AG08396 (cell line): ENCODE data around the gene DBX1.
"Not testable (repeated sequence)": the region's sequence is repeated elsewhere in the genome, so short reads cannot be mapped to it uniquely, and the experiment has no call there.

Experiments used
- DNase-seq: peaks from one replicate; pipeline ENCODE4 v3.0.0; 2012; ENCODE audit warnings: low spot score, mixed read lengths

Gene DBX1, protein sequence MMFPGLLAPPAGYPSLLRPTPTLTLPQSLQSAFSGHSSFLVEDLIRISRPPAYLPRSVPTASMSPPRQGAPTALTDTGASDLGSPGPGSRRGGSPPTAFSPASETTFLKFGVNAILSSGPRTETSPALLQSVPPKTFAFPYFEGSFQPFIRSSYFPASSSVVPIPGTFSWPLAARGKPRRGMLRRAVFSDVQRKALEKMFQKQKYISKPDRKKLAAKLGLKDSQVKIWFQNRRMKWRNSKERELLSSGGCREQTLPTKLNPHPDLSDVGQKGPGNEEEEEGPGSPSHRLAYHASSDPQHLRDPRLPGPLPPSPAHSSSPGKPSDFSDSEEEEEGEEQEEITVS

DNA sequence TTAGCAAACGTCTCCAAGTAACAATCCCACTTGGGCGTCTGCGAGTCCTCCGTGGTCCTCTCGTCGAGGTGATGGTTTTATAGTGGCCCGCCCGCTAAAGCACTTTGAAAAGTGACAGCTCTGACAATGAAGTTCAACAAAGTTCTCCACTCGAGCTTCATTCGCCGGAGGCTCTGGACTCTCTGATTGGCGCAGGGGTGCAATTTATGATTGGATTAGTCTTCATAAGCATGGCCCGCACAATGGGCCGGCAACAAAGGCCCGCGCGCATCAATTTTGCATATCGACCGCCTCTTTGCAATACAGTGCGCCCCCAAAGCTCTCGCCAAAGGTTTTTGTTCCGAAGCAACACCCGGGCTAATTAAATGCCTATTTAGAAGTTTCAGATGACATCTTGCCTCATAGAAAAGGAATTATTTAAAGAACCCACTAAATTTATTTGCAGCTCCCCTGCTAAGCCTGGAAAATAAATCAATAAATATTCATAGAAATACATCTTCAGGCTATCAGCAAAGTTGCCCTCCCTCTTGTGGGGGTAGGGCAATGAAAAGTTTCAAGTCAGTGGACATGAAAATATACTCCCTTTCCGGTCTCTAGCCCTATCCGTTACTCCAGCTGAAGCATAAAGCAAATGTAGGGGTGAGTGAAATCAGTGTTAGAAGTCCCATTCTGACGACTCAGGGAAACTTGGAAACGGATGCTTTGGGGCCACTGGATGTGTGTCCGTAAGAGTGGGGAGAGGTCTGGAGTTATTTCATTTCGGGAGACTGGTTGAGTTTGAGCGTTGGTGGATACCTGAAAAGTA lies at the start of gene DBX1:
Gene DBX1, minus strand, starts transcription at position 51 of the 805 bp plus-strand sequence. CDS start 151 bp downstream, outside the sequence.
- DNase-seq = no peak

DNA sequence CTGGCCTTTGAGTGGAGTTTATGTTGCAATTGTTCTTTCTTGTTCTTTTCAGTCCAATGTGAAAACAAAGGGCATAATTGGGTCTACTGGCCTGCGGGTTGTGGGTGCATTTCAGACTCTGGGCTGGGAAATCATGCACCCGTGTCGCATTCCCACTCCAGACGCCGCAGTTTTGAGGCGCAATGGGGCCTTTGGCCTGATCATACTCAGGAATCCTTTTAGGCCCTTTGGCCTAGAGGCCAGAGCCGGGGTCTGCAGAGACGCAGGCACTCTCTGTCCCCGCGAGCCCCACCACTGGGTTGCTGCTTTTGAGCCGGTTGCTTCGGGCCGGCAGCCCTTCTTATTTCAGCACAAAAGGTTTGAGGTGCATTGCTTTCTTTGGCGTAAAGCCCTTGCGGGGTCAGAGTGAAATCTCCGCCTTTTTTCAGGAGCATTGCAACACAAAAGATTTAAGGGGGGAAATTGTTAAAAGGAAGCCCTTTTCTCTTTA lies 48.4 kb upstream of the DBX1 start:
- DNase-seq = no peak

DNA sequence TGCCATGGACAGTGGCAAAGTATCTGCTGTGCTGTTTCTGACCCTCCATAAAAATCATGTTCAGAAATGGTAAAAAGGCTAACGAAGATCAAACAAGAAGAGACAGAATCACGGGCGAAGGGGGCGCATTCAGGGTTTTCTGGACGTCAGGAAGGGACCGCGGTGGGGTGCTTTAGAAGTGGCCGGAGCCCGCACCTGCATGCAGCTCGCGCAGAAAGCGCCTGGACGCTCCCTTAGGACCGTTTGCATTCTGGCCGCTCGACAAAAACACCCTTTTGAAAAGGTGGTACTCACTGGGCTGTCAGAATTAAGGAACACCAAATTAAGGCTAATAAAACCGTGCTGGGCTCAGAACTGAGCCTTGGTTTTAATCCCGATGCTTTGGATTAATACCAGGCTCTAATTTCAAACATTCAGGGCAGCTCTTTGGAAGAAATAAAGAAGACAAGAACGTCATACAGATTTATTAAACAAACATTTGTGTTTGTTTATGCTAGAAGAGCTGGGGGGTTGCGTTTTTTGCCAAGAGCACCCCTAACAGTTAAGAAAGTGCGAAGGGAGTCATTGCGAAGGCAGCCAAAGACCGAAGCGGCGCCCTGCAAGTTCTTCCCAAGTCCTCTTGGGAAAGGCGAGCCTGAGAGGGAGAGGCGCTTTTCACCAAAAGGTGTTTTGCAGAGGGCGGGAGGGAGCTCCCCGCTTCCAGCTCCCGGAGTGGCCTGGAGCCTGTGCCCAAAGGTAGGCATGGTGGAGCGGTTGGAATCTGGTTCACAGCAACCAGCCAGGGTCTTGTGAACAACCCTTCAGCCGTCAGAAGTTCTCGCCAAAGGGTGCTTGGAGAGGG lies 47.7 kb upstream of the DBX1 start:
- no peak for DNase-seq

DNA sequence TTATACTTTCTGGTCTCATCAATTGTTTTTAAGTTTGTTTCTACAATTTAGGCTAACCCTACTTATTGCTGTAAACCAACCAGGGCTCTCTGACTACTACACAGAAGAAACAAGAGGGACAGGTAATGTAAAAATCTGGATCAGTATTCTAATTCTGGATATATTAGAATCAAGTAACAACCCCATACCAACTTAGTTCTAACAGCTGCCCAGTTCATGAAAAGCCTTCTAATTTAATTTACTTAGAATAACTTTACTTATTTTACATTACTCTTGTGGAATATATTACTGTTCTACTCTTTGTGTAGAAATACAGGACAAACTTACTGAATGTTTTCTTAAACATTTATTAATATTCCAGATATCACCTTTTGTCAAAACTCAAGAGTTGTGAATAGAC lies 45.5 kb upstream of the DBX1 start:
- DNase-seq = no peak

DNA sequence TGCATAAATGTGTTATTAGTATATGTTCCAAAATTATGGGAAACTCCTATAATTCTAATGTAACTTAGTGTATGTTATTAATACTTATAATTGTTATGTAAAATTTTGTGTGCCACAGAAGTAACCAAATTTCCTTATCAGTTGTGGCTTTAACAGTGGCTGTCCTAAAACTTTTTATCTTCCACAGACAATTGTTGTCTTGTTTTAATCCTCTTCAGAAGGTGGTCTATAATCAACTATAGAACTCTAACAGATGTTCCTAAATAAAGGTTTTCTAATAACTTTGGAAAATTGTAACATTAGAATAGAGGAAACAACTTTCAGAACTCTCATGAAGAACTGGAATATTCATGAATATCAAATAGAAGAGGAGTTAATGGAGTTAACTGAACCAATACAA lies 44.4 kb upstream of the DBX1 start:
- no peak for DNase-seq

DNA sequence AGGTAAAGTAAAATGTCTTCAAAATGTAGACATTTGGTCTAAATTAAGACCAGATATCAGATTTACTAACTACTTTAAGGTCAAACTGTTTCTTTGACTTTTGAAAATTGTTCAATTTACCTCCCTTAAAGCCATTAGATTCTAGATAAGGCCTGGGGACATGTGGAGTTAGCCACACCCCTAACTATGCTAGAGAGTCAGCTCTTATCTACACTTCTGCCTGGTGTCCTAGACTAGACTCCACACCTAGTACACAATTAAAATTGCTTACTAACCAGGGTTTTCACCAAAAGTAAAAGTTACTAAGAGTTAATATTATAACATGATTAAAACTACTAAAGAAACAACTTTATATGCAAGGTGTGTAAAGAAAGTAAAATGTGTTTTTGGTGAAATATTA lies 43.6 kb upstream of the DBX1 start:
- no peak for DNase-seq

DNA sequence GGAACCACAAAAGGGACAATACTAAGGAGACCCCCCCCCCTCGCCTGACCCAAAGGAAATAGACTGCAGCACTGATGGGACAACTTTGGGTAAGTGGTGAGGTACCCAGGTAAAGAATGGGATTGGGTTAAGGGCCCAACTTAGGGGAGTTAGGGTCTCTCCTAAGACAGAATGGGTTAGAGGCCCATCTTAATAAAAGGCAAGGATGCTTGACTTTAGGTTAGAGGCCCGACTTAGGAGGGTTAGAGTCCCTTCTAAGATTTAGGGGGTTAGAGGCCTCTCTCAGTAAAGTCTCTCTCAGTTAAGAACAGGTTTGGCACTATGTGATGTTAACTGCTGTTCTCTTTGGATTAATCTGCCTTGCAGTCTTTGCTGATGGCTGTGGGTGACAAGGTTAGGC lies 41.0 kb upstream of the DBX1 start:
- no peak for DNase-seq

DNA sequence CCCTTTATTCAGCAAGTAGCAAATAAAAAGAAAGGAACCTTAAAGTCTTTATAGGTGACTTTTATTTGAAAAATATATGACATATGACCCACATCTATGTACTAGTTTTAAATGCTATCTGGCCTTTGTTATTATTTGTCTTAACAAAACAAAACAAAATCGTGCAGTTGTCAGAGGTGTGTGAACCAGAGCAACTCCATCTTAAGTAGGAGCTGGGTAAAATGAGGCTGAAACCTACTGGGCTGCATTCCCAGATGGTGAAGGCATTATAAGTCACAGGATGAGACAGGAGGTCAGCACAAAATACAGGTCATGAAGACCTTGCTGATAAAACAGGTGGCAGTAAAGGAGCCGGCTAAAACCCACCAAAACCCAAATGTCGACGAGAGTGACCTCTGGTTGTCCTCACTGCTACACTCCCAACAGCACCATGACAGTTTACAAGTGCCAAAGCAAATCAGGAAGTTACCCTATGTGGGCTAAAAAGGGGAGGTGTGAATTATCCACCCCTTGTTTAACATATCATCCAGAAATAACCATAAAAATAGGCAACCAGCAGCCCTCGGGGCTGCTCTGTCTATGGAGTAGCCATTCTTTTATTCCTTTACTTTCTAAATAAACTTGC lies 40.2 kb upstream of the DBX1 start:
- not testable (repeated sequence) for DNase-seq

DNA sequence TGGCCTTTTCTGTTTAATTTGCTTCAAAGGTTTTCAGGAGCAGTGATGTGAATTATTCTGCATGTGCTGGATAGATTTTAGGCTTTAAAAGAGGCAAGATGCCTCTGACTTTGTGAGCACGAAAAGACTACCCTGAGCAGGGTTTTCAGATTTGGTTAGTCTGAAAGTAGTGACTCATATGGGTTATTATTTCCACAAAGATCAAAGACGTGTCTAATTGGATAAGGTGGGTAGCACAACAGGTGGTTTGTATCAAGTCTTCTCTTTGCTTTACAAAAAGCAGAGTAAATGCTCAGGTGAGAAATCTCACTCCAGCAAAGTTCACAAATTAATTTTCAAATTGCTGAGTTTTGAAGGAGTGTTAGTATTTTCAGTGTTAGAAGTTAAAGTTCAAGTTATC lies 37.6 kb upstream of the DBX1 start:
- no peak for DNase-seq

DNA sequence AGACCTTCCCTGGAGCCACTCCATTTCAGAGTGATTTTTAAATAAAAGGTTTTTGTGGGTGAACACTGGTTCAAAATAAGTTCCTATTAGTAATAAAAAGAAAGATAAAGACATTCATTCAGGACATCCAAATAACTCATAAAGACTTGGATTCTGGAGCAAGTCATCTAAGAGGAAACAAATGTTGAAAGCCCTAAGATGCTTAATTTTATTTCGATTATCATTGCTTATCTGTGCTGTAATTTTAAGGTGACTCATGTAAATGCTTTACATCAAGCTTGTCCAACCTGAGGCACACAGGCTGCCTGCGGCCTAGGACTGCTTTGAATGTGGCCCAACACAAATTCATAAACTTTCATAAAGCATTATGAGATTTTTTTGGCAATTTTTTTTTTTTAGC lies 34.2 kb upstream of the DBX1 start:
- no peak for DNase-seq

DNA sequence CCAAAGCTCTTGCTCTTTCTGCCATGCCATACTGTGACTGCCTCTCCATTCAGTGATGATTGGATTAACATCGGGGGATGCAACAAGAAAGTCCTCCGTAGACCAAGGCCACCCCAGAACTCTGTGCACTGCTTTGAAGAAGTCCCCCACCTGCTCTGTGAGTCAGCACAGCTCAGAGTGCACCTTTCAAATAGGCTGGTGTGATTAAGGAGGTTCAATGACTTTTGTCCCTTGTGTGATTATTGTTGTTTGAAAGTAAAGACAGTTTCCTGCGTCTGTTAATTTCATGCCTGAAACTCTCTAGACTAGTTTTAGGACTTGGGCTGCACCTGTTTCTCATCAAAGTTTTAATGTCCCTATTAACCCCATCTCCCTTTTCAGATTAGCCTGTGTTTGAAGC lies 33.0 kb upstream of the DBX1 start:
- DNase-seq = no peak

DNA sequence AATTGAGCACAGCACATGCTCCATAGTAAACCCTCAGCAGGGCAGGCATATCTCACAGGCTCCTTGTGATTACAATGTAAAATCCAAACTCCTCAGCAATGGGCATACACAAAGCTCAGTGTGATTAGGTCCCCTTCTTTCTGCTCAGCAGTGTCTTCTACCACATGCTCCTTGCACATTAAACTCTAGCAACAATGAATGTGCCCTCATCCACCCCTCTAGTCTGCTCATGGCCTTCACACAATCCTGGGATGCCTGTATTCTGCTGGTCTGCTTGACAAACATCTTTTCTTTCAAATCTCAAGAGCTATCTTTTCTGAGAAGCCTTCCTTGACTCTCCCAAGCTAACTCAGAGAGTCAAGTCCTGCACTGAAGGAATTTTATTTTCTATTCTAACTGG lies 32.4 kb upstream of the DBX1 start:
- DNase-seq = no peak

DNA sequence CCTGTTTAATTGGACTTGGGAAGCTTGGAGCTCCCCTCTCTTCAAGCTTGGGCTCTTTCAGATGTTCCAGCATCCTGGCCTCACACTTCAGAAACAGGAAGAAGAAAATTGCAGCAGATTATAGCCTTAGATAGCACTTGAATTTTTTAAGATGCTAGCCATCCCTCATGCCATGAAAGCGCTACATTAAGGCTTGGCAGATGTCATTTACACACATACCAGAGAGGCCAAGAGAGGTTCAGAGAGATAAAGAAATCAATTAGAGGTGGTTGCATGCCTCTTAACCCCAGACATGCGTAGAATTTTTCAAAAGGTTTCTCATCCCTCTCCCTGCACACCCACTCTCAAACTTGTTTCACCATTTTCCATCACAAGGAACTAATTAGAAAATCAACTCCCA lies 31.9 kb upstream of the DBX1 start:
- no peak for DNase-seq

DNA sequence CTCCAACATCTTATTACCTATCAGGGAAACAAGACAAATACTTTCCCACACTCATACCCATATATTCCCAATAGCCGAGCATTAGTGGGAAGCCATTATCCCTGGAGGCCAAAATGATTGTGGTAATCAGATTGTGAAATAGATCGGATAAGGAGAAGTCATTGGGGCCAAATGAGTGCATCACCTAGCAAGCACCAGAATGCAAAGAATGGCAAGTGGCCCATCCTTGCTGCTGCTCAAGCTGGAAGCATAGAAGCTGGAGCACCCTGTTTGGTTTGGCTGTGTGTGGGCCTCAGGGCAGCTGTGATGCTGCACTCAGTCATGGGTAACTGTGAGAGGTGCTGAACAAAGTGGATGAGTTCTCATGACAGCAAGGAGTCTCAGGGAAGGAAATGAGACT lies 18.7 kb upstream of the DBX1 start:
- no peak for DNase-seq

DNA sequence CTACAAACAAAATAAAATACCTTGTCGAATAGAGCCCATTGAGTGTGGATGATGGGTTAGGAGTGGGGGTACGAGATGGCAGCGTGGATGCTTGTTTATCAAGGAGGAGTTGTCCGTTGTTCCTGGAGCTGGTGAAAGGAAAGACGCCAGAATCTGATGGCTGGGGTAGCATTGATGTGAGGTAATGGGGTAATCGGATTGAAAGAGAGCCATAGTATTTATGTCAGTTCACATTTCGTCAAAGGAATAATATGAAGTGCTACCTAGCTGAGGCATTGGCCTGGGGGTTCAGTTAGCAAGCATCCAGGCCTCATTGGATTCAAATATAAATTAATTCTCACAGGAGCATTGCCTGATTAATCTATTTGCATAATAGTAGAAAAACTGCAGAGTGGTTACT lies 16.9 kb upstream of the DBX1 start:
- no peak for DNase-seq

DNA sequence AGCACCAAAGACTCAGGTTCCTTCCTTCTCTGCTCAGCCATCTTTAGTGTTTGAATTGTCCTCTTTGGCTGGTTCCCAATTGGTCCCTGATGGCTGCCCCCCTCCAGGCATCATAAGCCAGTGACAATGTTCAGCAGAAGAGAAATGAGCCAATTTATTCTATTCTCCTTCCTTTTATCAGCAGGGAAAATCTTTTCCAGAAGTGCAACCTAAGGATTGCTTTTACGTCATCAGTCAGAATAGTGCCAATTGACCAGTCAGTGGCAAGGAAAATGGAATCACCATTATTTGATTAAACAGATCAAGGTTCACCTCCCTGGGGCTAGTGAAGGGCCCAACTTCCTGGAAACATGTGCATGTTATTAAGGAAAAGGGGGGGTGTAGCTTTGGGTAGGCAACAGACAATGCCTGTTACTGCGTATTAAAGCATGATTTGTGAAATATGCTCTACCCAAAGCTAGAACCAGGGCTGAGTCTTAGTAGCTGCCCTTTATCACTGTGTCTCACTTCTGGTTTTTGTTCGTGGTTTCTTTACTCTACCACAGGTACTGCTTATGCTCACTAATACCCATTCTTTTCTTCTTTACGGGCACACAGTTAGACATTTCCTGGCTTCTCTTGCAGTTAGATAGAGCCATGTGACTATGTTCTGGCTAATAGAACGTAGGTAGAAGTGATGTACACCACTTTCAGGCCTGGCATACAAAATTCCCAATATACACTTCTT lies 12.6 kb upstream of the DBX1 start:
- DNase-seq = no peak

DNA sequence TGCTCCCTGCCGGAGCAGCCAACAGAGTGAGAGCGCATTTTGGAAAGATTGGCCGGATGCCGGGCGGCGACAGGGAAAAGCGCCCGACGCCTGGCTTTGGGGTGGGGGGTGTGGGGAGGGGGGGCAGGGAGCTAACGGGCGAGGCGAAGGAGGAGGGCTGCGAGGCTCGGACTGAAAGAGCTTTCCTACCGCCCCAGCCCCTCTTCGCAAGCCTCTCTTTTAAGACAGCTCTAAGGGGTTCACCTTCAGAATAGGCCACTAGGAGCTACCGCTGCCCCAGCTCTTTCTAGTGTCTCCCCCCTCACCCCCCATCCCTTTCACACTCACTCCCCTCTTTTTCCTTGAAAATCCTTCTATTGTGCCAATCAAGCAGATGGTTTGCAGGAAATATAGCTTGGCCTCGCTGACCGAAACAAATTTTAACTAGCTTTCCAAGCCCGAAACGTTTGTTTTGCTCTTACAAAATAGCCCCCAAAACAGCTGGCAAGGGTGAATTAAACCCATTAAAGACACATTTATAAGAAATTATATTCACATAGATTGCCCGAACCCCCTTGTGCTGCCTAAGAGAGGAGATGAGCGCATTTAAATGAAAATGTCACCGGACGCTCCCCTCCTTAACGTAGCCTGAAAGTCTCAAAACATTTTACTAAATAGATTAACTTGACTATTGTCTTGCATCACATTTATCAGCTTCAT lies 3.7 kb upstream of the DBX1 start:
- DNase-seq = no peak

DNA sequence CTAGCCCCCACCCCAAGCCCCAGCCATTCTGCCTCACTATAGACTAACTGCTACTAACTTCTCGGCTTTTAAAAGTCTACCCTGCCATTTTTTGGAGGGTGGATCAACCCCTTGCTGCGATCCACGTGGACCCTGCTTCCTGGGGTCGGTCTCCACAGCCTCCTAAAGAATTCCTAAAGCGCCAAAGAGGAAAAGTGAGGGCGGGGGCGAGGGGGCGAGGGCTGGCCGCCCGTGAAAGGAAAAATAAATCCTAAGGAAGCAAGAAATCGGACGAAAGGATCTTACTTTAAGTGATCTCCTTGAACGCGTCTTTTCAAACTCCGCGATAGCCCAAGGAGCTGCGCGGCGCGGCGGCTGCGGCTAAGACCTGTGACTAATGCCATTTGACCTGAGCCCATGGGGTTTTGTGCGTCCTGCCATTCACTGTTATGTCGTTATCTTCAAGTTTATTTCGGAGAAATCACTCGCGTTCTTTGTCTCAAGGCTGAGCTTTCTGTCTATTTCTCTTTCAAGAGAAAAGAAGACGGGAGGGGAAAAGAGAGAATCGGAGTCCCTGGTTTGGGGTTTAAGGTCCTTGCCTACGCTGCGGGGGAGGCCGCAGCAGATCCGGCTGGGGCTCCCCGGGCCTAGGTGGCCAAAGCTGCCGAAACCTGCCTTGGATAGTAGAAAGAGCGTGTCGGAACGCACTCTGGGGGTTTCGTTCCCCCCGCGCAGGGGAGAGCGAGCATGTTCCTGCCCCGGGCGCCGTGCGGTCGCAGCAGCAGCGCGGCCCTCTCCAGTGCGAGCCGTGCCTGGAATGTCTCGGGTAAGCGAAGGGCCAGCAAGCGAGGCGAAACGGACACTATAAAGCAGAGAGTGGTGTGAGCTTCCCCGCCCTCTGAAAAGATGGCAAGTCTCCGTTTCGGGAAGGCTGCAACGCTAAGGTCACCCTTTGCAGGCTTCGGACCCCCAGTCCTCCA lies 2.8 kb upstream of the DBX1 start:
- no peak for DNase-seq

DNA sequence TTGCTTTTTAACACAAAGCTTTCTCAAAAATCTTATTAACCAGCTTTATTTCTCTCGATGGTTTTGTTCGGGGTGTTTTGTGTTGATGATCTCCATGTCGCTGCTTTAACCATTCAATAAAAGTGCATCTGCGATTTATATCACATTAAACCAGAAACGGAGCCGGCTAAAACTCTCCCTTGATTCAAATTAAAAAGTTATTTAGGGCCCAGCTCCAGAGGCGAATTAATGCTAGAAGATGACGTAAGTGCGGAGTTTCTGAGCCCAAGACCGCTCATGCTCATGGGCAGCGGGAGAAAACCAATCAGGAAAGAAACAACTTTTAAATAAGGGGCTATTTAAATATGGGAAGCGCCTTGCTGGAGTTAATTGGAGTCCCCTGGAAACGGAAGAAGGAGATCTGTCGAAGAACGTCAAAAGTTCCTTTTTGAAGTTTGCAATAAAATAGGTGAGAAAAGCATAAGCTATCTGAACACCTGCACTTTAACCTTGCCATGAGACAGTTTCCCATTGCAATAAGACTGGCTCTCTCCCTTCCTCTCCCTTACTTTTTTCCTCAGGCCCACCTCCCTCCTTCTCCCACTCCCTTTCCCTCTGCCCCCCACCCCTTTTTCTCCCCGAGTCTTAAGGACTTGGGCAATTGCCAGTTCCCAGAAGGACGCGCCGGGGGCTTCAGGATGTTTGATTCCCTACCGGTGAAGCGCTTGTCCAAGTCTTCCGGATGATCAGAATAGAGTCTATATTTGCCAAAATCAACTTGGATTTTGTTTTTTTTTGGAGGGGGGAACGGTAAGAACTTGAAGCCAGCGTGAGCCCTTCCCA lies 1.9 kb upstream of the DBX1 start:
- no peak for DNase-seq
